Activated naive CD4-positive, alpha-beta T cell treated with anti-CD3 and anti-CD28 coated beads, Interleukin-2, amount 50 U/mL, for 16 hours (primary cell): ENCODE measurements around the gene TMEM45B.
A peak's percentile ranks its signal among the peaks of the same experiment; 100 is the strongest.
"Not testable (repeated sequence)": the region's sequence is repeated elsewhere in the genome, so short reads cannot be mapped to it uniquely, and the experiment has no call there.

Experiments used
- DNase-seq: peaks from one replicate; pipeline ENCODE4 v3.0.0-alpha.2; 2020

TMEM45B gene

DNA sequence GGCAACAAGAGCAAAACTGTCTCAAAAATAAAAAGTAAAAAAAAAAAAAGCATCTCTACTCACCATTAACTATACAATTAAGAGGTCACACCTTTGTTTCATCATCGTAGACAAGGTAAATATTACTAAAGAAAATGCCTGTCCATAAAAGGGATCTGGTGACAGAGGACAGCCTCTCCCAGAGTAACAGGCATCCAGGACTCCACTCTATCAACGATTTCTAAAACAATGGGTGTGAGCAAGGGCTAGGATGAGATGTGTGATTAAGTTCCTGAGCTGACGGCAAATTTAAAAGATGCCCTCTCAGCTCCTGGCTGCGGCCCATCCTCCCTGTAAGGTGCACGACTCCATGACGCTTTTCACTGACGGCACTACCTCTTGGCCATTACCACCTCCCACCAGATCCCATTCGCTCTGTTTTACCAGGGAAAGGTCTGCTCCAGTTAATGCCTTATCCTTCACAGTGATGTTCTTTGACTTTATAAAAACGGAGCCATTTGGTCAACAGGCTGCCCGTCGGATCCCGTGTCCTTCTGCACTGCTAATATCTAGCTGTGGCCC lies 2.3 kb upstream of the TMEM45B start:
- no peak for DNase-seq

DNA sequence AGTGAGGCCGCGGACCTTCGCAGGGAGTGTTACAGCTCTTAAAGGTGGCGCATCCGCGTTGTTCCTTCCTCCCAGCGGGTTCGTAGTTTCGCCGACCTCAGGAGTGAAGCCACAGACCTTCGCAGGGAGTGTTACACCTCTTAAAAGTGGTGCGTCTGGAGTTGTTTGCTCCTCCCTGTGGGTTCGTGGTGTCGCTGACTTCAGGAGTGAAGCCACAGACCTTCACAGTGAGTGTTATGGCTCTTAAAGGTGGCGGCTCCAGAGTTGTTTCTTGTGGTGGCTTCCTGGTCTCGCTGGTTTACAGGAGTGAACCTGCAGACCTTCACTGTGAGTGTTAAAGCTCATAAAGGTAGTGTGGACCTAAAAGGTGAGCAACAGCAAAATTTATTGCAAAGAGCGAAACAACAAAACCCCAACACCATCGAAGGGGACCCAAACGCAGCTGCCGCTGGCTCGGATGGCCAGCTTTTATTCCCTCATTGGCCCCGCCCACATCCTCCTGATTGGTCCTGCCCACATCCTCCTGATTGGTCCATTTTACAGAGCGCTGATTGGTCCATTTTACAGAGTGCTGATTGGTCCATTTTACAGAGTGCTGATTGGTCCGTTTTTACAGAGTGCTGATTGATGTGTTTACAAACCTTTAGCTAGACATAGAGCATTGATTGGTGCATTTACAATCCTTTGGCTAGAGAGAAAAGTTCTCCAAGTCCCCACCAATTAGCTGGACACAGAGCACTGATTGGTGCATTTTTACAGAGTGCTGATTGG lies 1.2 kb upstream of the TMEM45B start:
- DNase-seq = peak; percentile 85

DNA sequence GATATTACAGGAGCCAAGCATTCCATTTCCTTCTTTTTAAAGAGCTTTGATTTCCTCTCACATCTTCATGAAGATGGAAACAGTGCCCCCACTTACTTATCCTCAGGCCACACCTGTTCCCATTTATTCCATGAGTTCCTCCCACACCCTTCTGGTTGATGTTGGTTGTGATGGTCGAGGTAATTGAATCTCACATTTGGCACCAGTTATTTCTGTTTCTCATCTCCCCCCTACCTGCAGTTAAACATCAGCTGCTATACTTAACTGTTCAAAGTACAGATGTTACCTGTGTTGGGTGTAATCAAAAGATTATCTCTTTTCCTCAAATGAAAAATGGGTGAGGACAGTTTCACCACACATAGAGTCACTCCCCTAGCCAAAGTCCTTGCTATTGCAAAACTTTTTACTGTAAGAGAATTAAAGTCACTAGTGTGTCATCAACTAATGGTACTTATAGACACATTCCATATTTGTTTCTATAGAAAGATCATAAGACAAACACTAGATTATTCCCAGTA lies 1.9 kb downstream of the TMEM45B start:
- no peak for DNase-seq

DNA sequence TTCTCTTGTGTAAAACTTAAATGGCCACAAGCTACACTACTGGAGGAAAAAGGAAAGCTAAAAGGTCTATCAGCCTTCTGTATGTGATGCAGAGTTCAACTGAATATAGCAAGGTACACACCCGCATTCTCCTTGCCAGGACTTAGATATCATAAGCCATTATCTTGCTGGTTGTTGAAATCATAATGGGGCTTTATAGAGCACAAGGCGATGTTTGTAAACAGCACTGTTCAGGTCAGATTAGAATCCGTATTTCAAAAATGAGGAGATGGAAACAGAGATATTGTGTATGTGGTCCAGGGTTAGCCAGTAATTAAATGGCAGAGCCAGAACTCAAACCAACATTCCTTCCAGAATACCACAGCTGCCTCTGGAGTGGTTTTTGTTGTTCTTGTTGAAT lies 2.6 kb downstream of the TMEM45B start:
- DNase-seq = not testable (repeated sequence)

GRCh38 chr11:129819237-129819636 lies 3.6 kb downstream of the TMEM45B start:
- no peak for DNase-seq

DNA sequence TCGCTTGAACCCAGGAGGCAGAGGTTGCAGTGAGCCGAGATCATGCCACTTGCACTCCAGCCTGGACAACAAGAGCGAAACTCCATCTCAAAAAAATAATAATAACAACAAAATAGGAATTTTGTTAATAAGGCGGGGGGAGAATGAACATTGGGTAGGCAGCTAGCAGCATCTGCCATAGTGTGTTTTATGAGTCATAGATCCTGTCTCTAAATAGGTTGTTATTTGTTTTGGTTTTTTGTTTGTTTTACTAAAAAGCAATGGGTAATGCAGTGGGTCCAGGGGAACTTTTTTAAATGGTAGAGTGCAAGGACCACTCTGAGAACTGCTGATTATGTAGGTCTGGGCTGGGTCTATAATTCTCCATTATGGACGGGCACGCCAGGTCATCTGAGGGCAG lies 4.6 kb downstream of the TMEM45B start:
- DNase-seq = not testable (repeated sequence)

DNA sequence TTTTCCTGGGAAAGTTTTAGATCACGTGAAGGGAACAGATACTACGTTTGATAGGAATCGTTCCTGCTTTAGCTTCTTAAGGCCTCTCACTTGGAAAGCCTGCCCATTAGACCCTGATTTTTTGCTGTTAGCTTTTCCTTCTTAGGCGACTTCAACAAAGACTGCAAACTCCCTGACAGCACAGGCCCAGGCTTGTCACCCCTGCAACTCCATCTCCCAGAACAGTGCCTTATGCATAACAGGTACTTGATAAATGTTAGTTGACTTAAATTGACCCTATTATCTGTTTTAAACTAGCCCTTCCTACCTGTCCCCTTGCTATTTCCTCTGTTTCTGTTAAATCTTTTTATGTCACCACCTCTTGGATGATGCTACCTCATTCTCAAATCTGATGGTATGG lies 7.6 kb downstream of the TMEM45B start:
- DNase-seq = not testable (repeated sequence)

DNA sequence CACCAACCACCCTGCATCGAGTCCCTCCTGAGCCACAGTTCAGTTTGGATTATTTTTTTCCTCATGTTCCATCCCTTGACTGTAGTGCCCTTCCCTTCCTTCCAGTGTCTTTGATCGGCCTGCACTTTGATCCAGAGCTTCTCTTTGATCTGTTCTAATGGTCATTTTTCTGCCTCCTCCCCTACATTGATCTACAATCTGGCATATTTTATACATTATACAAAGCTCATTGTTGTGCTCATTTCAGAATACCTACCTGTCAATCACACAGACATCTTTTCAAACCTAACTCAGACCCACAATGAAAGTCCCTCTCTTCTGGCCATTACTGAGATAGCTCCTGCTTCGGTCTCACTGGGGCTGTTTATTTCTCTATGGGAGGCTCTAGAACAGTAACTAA lies 8.2 kb downstream of the TMEM45B start:
- DNase-seq = not testable (repeated sequence)

GRCh38 chr11:129825380-129825779 lies 9.7 kb downstream of the TMEM45B start:
- no peak for DNase-seq

- no peak for DNase-seq
Observed at GRCh38 chr11:129828301-129828836, 12.7 kb downstream of the TMEM45B start.

DNA sequence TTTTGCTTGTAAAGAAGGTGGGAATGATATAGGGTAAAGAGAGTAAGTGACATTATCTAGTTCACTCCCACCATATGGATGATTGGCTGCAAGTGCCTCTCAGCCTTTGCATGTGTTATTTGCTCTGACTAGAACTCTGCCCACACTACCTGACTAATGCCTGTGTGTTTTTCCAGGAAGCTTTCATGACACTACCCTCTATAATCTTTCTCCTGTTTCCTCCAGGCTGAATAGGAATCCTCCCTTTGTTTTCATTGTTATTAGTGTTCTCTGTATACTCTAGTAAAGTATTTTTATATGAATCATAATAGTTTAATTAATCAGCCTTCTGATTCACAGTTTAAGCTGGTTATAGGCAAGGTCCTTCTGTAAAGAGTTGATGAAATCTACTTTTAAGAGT lies 13.8 kb downstream of the TMEM45B start:
- not testable (repeated sequence) for DNase-seq

GRCh38 chr11:129831227-129831626 lies 15.6 kb downstream of the TMEM45B start:
- not testable (repeated sequence) for DNase-seq

DNA sequence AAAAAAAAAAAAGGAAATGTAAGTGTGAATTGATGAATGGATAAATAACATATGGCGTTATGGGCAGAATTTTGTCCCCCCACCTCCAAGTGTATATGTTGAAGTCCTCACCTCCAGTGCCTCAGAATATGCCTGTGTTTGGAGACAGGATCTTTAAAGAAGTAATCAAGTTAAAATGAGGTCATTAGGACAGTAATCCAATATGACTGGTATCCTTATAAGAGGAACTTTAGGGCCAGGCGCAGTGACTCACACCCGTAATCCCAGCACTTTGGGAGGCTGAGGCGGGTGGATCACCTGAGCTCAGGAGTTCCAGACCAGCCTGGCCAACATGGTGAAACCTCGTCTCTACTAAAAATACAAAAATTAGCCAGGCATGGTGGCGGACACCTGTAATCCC lies 17.6 kb downstream of the TMEM45B start:
- not testable (repeated sequence) for DNase-seq

- not testable (repeated sequence) for DNase-seq
Observed at GRCh38 chr11:129836423-129836891, 20.8 kb downstream of the TMEM45B start.

- no peak for DNase-seq
Observed at GRCh38 chr11:129836979-129837378, 21.3 kb downstream of the TMEM45B start.

DNA sequence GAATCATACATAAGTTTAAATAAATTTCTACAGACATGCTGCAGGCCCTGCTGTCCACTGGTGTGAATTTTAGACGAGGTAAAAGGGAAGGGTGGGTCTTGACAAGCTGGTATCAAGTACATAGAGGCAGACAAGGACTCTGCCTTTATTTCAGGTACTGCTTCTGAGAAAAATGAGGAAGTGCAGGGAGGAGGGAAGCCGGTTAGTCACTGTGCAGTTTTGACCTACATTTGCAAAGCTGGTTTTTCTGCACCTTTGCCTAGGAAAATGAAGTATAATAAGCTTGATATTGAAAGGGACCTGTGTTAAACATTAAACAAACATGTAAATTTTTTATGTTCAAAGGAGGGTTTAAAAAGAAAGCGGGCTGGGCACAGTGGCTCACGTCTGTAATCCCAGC lies 24.6 kb downstream of the TMEM45B start:
- DNase-seq = no peak

- DNase-seq = no peak
Observed at GRCh38 chr11:129842138-129842537, 26.5 kb downstream of the TMEM45B start.

DNA sequence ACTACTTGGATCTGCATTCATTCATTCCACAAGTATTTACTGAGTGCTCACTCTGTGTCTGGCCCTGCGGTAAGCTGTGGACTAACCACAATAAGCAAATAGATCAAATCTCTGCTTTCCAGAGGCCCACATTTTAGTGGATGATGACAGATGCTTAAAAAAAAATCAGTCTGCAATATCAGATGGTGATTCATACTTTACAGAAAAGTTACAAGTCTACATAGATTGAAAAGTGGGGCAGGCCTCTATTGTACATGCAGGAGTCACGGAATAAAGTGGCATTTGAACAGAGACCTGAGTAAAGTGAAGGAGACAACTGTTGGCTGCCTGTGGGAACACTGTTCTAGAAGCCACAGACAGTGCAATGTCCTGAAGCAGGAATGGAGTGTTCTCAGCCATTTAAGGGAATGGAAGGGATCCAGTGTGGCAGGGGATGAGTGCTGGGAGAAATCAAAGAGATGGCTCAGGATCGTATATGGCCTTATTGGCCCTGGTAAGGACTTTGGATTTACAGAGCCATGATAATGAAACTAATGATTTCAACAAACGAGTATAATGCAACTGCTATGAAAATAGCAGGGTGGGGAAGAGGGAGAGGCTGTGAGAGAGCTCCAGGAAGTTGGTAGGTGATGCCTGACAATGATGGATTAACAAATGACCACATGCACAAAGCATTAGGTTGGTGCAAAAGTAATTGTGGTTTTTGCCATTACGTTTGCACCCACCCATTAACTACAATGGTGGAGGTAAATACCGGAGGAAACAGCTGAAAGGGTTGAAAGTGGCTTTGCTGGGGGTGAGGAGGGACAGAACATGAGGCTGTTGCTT lies 31.1 kb downstream of the TMEM45B start:
- DNase-seq = no peak

- not testable (repeated sequence) for DNase-seq
Observed at GRCh38 chr11:129847361-129847760, 31.7 kb downstream of the TMEM45B start.

GRCh38 chr11:129849447-129850130 lies 33.9 kb downstream of the TMEM45B start:
- DNase-seq = no peak

DNA sequence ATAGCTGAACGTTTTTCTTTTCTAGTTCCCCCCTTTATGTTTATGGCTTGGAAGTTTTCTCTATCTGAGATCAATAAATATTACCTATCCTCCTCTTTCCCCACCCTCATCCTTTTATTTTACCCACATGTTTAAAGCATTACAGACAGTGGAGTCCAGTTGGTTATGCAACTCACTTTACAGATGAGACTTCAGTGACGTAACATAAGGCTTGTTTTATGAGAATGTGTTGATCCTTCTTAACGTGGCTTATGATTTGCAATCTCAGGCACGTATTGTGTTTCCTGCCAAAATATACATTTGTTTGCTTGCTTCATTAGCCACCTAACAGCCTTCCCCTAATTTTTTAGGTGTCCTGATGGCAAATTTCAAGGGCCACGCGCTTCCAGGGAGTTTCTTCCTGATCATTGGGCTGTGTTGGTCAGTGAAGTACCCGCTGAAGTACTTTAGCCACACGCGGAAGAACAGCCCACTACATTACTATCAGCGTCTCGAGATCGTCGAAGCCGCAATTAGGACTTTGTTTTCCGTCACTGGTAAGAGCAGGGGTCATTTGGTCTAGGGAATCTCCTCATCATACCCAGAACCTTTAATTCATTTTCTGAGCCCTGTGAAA lies 36.6 kb downstream of the TMEM45B start:
- no peak for DNase-seq
